Measurements from ENCODE around the gene MT4.

The MT4 gene

GRCh38 chr16:56564793-56565477 lies at the start of gene MT4:
MT4 (plus strand) TSS chr16:56565073; CDS start chr16:56565129, 56 bp downstream.
- no peak for DNase-seq

DNA sequence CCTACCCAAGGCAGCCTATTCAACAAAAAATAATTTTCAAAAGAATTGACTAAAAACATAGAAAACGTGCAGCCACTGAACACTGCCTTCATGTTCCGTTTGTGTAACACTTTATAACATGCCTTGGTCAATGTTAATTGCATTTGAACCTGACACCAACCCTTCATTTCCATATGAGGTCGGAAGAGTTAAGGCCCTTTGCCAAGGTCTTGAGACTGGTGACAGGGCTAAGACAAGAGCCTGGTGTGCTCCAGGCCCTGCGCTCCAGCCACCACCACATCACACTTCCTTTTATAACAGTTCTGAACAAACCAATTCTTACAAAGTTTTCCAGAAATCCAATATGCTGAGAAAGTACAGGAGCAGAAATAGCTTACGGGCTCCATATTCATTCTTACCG lies 49.2 kb upstream of the MT4 start:
- DNase-seq: no peak

DNA sequence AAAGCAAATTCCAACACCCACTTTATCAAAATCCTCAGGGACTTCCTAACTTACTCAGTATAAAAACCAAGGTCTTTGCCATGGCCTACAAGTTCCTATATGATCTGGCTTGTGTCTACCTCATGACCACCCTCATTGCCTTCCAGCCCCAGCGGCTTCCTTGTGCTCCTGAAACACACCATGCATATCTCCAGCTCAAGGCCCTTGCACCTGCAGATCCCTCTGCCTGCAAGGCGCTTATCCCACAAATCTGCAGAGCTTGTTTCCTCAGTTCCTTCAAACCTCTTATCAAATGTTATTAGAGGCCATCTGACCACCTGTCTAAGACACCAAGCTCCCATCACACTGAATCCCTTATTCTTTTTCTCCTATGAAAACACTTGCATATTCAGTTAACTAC lies 47.7 kb upstream of the MT4 start:
- no peak for DNase-seq

- no peak for DNase-seq
These were observed 46.4 kb upstream of the MT4 start for GRCh38 chr16:56518425-56518824.

GRCh38 chr16:56519459-56520250 lies 45.2 kb upstream of the MT4 start, which contains the start of gene BBS2:
BBS2 (minus strand) TSS chr16:56520024; CDS start chr16:56519862, 162 bp downstream.
- peak; percentile 93 for DNase-seq

GRCh38 chr16:56520251-56520577 lies 44.7 kb upstream of the MT4 start:
- DNase-seq: no peak

- no peak for DNase-seq
These were observed 39.6 kb upstream of the MT4 start for GRCh38 chr16:56525236-56525635.

- no peak for DNase-seq
These were observed 34.0 kb upstream of the MT4 start for GRCh38 chr16:56530872-56531271.

DNA sequence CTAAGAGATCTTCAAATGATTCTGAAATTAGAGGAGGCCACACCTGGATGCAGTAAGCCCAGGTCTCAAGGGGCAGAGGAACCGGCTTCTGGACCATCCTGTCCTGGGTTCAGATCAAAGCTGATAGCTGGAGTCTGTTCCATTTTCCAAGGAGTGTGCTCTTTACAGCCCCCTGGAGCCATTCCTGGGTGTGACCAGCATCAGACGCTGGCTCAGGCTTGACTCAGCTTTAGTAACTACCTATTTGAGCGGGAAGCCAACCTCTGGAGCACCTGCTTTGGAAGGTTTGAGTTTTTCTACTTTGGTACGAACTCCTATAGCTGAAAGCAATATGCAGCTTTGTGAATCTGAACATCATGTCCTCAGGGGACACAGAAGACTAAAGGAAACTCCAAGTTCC lies 32.2 kb upstream of the MT4 start:
- DNase-seq: no peak

DNA sequence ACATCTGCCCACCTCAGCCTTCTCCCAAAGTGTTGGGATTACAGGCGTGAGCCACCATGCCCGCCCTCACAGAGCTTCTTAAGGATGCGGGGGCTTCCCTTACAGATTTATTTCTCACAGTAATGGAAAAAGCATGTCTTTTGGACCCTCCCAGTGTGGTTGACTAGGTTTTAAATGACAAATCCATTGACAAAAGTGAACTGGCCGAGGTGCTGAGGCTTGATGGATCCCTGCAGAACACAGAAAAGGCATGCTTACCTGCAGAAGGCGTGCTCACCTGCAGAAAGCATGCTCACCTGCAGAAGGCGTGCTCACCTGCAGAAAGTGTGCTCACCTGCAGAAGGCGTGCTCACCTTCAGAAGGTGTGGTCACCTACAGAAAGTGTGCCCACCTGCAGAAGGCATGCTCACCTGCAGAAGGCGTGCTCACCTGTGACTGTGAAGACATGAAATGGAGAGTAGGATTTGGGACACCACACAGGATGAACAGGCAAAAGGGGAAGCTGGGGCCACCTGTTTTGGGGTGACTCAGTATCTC lies 30.0 kb upstream of the MT4 start:
- DNase-seq: no peak

- DNase-seq: no peak
These were observed 26.5 kb upstream of the MT4 start for GRCh38 chr16:56538331-56538730.

- DNase-seq: no peak
These were observed 25.2 kb upstream of the MT4 start for GRCh38 chr16:56539656-56540055.

DNA sequence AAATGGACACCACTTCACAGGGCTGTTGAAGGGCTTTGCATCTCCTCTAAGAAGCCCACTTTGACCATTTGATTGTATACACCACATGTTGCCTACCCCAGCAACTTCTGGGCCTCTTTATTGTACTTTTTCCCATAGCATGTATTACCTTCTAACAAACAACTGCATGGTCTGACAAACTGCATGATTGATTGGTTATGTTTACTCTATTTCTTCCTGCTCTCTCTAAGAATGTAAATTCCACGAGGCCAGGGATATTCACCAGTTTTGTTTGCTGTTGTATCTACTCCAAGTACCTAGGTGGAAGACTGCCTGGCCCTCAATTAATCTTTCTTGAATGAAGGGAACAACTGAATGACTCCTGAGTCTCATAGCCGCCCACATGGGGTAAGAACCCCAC lies 22.8 kb upstream of the MT4 start:
- no peak for DNase-seq

DNA sequence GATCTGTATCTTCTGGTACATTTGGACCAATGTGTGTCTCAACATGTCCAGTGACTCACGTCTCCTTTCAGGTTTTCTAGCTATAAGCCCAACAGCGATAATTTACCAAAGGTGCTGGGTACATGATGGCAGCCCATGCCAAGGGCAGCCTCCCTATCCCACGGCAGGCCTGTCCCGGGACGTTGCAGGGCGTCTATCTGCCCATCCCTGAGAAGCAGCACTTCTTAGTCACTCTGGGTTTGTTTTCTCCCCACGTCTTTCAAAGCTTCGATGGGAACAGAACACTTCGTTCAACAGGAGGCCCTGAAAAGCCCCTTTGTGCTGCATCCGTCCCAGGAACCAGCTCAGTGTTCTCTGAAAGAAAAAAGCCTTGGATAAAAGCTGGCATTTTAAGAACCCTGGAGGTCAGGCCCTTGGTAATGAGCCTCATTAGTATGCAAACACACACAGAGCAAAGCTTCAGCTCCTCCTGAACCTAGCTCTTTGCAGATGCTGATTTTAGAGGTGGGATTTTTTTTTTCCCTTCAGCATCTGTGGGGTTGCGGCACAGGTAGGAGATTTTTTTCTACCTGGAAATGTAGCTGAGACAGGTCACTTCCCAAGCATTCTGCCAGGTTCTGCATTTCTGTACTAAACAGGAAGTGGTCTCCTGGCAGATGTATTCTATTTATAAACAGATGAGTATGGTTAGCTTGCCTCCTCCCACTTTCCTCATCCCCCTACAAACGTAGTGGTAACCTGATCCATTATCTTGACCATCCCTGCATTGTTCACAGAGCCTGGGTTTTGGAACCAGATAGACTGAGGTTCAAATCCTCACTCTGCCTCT lies 17.5 kb upstream of the MT4 start:
- no peak for DNase-seq

GRCh38 chr16:56547949-56548567 lies 16.8 kb upstream of the MT4 start:
- no peak for DNase-seq

GRCh38 chr16:56549161-56549560 lies 15.7 kb upstream of the MT4 start:
- no peak for DNase-seq

GRCh38 chr16:56549744-56550385 lies 15.0 kb upstream of the MT4 start:
- no peak for DNase-seq

GRCh38 chr16:56551796-56552738 lies 12.8 kb upstream of the MT4 start:
- DNase-seq: no peak

GRCh38 chr16:56554441-56554840 lies 10.4 kb upstream of the MT4 start:
- DNase-seq: no peak

DNA sequence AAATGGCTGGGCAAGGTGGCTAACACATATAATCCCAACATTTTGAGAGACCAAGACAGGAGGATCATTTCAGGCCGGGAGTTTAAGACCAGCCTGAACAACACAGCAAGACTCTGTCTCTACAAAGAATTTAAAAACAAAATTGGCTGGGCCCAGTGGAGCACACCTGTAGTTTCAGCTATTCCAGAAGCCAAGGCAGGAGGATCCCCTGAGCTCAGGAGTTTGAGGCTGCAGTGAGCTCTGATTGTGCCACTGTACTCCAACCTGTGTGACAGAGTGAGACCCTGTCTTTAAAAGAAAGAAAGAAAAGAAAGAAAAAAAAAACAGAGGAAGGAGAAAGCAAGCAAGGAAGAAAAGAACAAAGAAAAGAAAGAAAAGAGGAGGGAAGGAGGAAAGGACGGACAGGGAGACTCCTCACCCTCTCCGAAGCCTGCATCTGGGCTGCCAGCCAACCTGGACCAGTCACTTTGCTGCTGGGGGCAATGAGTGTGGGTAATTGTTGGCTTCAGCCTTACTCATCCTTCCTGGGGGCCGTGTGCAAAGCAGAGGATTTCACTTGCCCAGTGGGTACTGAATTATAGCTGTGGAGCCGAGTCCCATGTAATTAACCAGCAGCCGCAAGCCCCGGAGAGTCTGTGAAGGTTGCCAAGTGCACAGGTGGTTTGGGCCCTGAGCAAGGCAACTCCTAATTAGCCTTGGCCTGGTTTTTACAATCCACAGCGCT lies 6.7 kb upstream of the MT4 start:
- DNase-seq: no peak

DNA sequence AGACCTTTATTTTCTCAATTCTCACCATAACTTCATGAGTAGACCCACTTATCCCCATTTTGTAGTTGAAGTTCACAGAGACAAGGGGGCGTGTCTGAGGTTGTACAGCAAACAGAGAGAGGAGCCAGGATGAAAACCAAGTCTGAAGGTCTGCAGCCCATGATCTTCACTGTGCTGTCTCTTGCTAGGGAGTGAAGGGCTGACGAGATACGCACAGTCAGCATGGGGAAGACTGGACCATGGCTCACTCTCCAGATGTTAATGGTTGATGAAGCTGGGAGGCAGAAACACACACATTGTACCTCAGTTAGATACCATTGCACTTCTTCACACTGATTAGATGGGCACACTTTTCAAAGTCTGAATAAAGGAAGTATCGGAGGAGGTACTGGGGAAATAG lies 5.8 kb upstream of the MT4 start:
- no peak for DNase-seq

Data from activated naive CD4-positive, alpha-beta T cell treated with Interleukin-2 at 50 U/mL for 16 hours (primary cell).